NCI-H2107 treated with DMSO at 0.1 percent for 48 hours (cell line): ENCODE data around the gene KLHL40.

Source experiments
- DNase-seq: peaks from one replicate; lab custom pipeline; 2025; ENCODE audit not compliant: unreplicated experiment; lab: John Stamatoyannopoulos, UW

KLHL40 gene

GRCh38 chr3:42702066-42702951, 17.0 kb downstream of the KLHL40 start, which contains the start of gene HHATL:
Gene HHATL (minus strand): TSS chr3:42702798. CDS start chr3:42700826, 1,972 bp downstream.
- peak; percentile 36 for DNase-seq

- no peak for DNase-seq
Observed at GRCh38 chr3:42702982-42703694, 17.8 kb downstream of the KLHL40 start.

DNA sequence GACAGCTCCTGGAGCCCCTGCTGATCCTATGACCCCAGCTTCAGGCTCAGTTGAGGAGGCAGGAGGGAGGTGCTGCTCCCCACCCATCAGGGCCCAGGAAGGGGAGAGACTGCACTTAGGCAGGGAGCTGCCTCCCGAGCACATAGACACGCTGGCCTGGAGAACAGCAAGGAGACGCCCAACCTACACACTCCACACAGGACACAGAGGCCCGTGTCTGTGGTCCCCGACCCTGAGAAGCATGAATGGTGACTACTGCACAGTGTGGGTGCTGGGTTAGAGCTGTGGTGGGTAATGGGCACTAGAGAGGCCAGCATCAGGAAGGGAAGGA, 18.3 kb downstream of the KLHL40 start:
- DNase-seq = no peak

- no peak for DNase-seq
Observed at GRCh38 chr3:42704136-42704841, 19.0 kb downstream of the KLHL40 start.

DNA sequence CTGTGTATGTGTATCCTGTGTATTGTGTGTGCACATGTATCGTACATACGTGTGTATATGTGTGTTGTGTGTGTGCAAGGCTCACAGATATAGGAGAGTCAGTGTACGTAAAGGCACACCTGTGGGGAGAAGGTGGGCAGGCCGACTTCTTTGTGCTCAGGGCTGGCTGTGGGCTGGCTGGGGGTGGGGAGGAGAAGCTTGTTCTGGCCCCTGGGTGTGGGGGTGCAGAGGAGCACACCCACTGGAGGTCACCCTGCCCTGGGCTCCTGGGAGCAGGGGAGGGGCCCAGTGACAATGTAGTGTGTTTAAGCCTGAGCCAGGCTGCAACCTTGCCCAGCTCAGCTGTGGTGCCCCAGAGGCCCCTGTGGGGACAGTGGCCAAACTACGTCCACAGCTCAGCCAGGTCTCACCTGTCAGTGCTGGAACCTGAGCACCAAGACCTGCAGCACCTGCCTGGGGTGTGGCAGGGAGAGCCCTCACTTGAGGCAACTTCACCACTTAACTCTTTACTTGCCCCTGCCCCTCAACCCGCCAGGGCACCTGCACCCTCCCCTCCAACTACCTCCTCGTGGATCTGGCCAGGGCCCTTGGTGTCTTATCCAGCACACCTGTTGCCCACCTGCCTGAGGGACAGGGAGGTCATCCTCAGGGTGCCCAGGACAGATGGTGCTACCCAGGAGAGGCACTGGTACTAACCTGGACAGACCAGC, 19.9 kb downstream of the KLHL40 start:
- DNase-seq = no peak

GRCh38 chr3:42705962-42706585, 20.7 kb downstream of the KLHL40 start:
- DNase-seq = no peak

GRCh38 chr3:42706721-42707619, 21.6 kb downstream of the KLHL40 start:
- DNase-seq = no peak

DNA sequence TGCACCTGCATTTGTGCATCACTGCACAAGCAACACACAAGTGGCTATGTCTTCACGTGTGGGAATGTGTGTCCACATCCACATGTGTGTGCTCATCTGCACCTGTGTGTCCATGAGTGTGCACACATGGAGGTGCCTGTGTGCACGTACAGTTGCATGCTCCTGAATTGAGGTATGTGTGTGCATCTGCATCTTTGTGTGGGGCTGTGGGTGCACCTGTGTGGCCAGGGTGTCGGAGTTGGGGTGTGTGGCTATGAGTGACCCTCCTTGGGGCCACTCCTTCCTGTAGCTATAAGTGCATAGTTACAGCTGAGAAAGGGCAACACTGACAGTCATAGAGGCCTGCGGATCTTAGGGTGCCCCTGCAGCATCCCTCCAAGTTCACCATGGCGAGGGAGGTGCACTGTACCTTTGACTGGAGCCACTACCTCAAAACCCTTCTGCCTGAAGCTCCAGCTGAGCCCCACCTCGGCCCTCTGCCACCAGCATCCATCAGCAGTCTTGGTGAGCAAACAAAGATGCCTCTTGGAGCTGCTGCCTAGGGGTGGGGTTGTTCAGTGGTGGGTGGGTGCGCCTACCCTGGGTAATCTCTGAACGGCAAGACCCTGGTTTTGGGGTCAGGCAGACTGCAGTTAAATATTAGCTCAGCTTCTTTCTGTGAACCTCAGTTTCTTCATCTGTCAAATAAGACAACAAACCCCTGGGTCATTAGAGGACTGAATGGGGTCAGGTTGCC, 22.5 kb downstream of the KLHL40 start:
- no peak for DNase-seq

GRCh38 chr3:42708611-42709151, 23.3 kb downstream of the KLHL40 start:
- no peak for DNase-seq

GRCh38 chr3:42709621-42710020, 24.3 kb downstream of the KLHL40 start:
- no peak for DNase-seq

DNA sequence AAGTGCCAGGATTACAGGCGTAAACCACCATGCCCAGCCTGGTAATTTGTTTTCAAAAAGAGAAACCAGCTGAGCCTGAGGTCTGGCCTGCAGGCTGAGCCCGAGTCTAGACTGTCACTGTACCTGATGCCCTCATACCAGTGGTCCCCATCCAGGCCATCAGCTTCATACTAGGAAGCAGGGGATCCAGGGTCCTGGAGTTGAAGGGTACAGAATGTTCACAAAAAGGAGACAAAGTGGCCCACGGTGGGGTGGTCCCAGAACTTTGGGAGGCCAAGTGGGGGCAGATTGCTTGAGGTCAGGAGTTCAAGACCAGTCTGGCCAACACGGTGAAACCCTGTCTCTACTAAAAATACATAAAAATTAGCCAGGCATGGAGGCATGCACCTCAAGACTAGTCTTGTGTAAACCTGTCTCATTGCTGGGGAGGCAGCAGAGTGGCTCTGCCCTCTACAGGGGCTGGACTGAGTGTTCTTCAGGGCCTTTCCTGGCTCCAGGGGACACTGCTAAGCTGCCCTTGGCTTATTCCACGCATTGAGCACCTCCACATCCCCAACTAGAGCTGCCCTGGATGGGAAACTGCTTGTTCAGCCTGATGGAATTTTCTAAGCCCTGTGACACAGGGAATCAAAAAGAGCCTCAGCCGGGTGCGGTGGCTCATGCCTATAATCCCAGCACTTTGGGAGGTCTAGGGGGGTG, 25.1 kb downstream of the KLHL40 start:
- DNase-seq = no peak

DNA sequence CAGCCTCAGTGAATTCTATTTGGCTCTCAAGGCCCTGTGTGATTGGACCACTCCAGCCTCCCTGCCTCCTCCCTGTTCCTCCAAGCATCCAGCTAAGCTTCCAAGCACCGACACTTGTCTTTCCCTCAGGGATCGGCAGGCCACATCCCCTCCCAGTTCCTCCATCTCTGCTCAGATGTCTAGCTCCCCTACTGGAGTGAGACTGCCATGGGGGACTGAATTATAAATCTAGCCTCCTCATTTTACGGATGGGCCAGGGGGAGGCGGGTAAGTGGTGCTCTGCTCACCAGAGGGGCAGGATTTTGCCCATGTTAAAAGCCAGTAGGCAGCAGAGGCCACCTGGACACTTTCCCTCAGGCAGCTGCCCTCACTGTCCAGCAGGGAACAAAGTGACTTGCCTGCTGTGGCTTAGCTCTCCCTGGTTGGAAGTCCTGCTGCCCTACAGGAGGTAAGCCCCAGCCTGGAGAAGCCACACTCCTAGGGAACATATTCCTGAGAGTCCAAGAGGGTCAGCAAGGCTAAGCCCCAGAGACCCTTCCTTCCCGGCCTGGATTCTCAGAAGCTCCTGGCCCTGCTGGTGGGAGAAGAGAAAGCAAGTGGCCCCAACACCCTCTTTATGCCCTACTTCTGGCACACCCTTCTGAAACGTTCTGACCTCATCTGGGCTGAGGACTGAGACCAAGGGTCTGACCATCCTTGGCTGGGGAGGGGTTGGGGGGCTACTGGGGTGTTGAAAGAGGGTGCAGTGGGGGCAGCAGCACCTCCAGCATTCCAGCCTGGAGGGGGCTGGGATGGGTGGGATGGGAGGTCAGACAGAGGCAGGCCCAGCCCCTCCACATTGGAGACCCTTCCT, 26.4 kb downstream of the KLHL40 start:
- DNase-seq = no peak

- DNase-seq = no peak
Observed at GRCh38 chr3:42712344-42712648, 27.0 kb downstream of the KLHL40 start.

- no peak for DNase-seq
Observed at GRCh38 chr3:42712688-42713372, 27.5 kb downstream of the KLHL40 start.

- DNase-seq = no peak
Observed at GRCh38 chr3:42713747-42714146, 28.4 kb downstream of the KLHL40 start.

DNA sequence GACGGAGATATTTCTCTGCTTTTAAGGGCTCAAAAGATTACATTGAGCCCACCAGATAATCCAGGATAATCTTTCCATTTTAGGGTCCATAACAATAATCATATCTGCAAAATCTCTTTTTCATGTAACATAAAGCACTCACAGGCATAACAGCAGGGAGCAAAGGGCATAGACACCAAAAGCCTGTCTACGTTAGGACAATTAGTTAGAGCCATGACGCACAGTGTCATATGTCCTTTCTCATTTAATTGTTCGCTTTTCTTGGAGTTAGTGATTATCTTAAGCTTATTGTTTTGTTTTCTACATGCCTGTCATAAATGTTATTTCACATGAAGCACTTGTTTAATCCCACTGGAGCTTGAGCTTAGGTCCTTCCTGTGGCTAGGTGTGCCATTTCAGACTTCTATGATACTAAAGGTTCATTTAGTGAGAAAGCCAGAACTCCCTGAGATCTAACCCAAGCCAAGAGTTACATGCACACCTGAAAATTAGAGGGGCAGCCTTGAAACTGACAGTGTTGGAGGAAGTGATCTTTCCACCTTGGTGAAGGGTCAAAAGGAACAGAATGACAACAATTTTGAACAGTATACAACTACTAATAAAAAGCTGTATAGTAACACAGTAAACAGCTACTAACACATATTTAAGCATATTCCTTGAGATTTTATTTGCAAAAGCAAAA, 29.0 kb downstream of the KLHL40 start:
- no peak for DNase-seq
